GM12892 (cell line): ENCODE measurements around the gene CFAP46.

Experiments used
- POLR2A ChIP-seq: IDR thresholded peaks from 2 replicates; pipeline ENCODE4 v1.6.1; 2011; ENCODE audit warnings: low read depth, low read length, control low read depth
- POLR2AphosphoS5 ChIP-seq: IDR thresholded peaks from 2 replicates; pipeline ENCODE4 v1.6.1; 2011; ENCODE audit warnings: low read depth, low read length, control low read depth
- TAF1 ChIP-seq: IDR thresholded peaks from 2 replicates; pipeline ENCODE4 v1.6.1; 2011; ENCODE audit warnings: low read depth, mild to moderate bottlenecking, control low read depth, low read length, borderline replicate concordance

DNA sequence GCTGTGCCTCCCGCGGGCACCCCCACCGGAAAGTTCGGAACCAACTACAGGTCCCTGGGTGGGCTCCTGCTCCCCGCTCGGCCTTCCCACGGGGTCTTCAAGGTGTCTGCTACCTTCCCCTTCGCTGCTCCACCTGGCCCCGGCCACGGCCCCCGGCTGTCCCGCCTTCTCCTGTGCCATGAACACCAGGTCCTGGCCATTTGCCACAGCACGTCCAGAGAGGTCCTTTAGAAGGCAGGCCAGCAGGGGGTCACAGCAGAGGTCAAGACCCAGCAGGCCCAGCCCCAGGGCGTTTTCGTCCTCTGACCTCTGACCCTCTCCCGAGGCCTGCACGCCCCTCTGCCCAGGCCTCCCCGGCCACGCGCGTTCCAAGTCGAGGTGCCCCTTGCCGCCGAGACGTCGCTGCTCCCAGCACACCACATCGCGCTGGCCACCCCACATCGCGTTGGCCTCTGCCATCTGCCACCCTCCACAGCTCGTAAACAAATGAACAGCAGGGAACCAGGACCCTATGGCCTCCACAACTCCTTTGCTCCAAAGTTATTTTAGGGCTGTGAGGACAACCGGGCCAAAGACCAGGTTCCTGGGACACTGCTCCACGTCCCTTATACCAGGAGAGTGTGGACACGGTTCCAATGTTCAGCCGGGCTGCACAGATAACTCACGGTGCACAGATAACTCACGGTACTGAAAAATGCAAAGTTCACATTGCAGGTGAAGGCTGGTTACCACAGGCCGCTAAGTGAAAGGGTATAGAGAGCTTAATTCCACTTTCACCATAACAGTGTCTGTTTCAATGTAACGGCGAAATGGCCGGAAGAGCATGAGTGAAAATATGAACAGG is 74.3 kb downstream of the CFAP46 start:
- no peak for TF ChIP-seq TAF1
- no peak for TF ChIP-seq POLR2A
- TF ChIP-seq POLR2AphosphoS5, result no peak
